Erythroblast (primary cell): ENCODE results near the gene CES1.

Experiments
- GATA1 ChIP-seq: IDR thresholded peaks from 2 replicates; pipeline ENCODE4 v1.6.1; 2011; ENCODE audit warnings: low read depth, mild to moderate bottlenecking, control low read depth, low read length, moderate library complexity
- POLR2A ChIP-seq: IDR thresholded peaks from 2 replicates; pipeline ENCODE4 v1.6.1; 2011; ENCODE audit warnings: mild to moderate bottlenecking, low read length

DNA sequence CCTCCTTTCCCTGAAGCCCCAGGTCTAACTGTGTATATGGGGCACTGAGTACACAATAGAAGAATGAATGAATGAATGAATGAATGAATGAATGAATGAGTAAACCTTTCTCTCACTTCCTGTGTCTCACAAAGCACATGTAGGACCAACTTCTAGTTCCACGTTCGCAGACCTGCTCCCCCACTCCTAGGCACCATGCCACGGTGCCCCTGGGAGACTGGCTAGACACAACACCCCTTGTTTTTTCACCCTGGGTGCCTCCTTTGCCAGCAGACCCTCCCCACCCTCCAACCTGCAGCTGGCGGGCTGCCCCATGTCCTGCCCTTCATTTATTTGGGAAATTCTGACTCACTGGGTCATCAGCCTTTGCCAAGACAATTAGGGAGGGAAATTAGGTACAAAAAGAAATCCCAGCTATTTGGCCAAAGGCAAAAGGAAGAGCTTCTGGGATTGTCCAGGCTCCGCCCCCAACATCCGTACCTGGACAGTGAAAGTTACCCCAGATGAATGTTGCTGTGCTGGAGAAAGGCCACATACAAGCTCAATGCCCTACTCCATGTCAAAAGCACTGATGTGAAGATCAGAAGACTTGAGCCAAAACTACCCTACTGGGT is 7.7 kb downstream of the CES1 start:
- TF ChIP-seq POLR2A (no peak), GATA1 (no peak)
